ENCODE measurements around the gene PIAS3. TPM values are rescaled to one million over a fixed set of nuclear protein-coding genes. Genes with fewer than 3 reads are reported as not detected.
"Not testable (repeated sequence)": the region's sequence is repeated elsewhere in the genome, so short reads cannot be mapped to it uniquely, and the experiment has no call there.

The PIAS3 gene
- total and polyA plus RNA-seq, 2 experiments from 2014 or later = 18.1 to 51.2 TPM

- under 1% methylated on average over 87 of the region's 89 CpGs for WGBS (ENCODE audit: low lambda C conversion rate, missing lambda C conversion rate)
- peaks cover 9% of the 10 kb centered on the region for H3K4me1 ChIP-seq (ENCODE audit: insufficient read depth)
- H3K4me2 ChIP-seq = peak within 1 kb of the TSS; percentile 73
- no peaks in the 10 kb centered on the region for H3K9me3 ChIP-seq (ENCODE audit: low read depth)
- H3K27ac ChIP-seq = peak within 1 kb of the TSS; percentile 97
- peak within 1 kb of the TSS; percentile 90 for H3K4me3 ChIP-seq
- TF ChIP-seq EZH2phosphoT487 (IDR thresholded peaks at IDR 0.05; ENCODE audit: low read depth, severe bottlenecking, unreplicated experiment) = no peak
- no peak for TF ChIP-seq EZH2 (IDR thresholded peaks at IDR 0.05; ENCODE audit: borderline replicate concordance)
- TF ChIP-seq, protein P1, sequence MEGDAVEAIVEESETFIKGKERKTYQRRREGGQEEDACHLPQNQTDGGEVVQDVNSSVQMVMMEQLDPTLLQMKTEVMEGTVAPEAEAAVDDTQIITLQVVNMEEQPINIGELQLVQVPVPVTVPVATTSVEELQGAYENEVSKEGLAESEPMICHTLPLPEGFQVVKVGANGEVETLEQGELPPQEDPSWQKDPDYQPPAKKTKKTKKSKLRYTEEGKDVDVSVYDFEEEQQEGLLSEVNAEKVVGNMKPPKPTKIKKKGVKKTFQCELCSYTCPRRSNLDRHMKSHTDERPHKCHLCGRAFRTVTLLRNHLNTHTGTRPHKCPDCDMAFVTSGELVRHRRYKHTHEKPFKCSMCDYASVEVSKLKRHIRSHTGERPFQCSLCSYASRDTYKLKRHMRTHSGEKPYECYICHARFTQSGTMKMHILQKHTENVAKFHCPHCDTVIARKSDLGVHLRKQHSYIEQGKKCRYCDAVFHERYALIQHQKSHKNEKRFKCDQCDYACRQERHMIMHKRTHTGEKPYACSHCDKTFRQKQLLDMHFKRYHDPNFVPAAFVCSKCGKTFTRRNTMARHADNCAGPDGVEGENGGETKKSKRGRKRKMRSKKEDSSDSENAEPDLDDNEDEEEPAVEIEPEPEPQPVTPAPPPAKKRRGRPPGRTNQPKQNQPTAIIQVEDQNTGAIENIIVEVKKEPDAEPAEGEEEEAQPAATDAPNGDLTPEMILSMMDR (IDR thresholded peaks at IDR 0.05; ENCODE audit: poor library complexity) = no peak
- no peaks in the 10 kb centered on the region for H4K20me1 ChIP-seq (ENCODE audit: insufficient read depth, poor library complexity, severe bottlenecking)
- H3K9me2 ChIP-seq (replicated peaks; ENCODE audit: insufficient read depth) = no peaks in the 10 kb centered on the region
- peaks cover 4% of the 10 kb centered on the region for H3K36me3 ChIP-seq (replicated peaks; ENCODE audit: insufficient read depth, low read depth)
- peak within 1 kb of the TSS; percentile 93 for H2AFZ ChIP-seq
- H3K79me2 ChIP-seq = peaks cover 45% of the 10 kb centered on the region
- peak; percentile 96 for DNase-seq (ENCODE audit: low spot score)
- no peaks in the 10 kb centered on the region for H3K27me3 ChIP-seq
These were observed 35.0 kb downstream of the PIAS3 start, which contains the start of the genes POLR3C and RNF115 for GRCh38 chr1:145823565-145824498. POLR3C (plus strand) TSS chr1:145824200; CDS start chr1:145825777, 1,577 bp downstream. RNF115 (minus strand) TSS chr1:145824095; CDS start chr1:145823873, 222 bp downstream.

- WGBS (ENCODE audit: low lambda C conversion rate, missing lambda C conversion rate) = no CpG with 5 or more reads among the region's 16 CpGs
- not testable (repeated sequence) for H3K9me3 ChIP-seq (ENCODE audit: low read depth); H3K27me3 ChIP-seq; H3K4me1 ChIP-seq (ENCODE audit: insufficient read depth); DNase-seq (ENCODE audit: low spot score); H3K27ac ChIP-seq; H3K9me2 ChIP-seq (replicated peaks; ENCODE audit: insufficient read depth); H3K4me3 ChIP-seq; H2AFZ ChIP-seq; H4K20me1 ChIP-seq (ENCODE audit: insufficient read depth, poor library complexity, severe bottlenecking); H3K36me3 ChIP-seq (replicated peaks; ENCODE audit: insufficient read depth, low read depth)
- Histone ChIP-seq H3K4me2 (peak overlapping the region; percentile 73), H3K79me2 (peaks cover 48% of the 10 kb centered on the region)
These were observed 36.0 kb downstream of the PIAS3 start for GRCh38 chr1:145822779-145823331.

GRCh38 chr1:145818095-145818494 lies 40.8 kb downstream of the PIAS3 start:
- WGBS (ENCODE audit: low lambda C conversion rate, missing lambda C conversion rate) = 79% methylated on average over 4 of the region's 6 CpGs

GRCh38 chr1:145812977-145813810 lies 45.7 kb downstream of the PIAS3 start:
- Histone ChIP-seq H3K27ac (peak overlapping the region; percentile 23), H3K79me2 (peaks cover 21% of the 10 kb centered on the region), H3K4me2 (peak overlapping the region; percentile 44)
- DNase-seq (ENCODE audit: low spot score); H4K20me1 ChIP-seq (ENCODE audit: insufficient read depth, poor library complexity, severe bottlenecking); H3K4me3 ChIP-seq; H3K36me3 ChIP-seq (replicated peaks; ENCODE audit: insufficient read depth, low read depth); H2AFZ ChIP-seq; H3K9me3 ChIP-seq (ENCODE audit: low read depth); H3K4me1 ChIP-seq (ENCODE audit: insufficient read depth); H3K9me2 ChIP-seq (replicated peaks; ENCODE audit: insufficient read depth); H3K27me3 ChIP-seq: not testable (repeated sequence)
- 47% methylated on average over 6 of the region's 6 CpGs for WGBS (ENCODE audit: low lambda C conversion rate, missing lambda C conversion rate)

More at GRCh38 chr1:145818095-145818494, 40.8 kb downstream of the PIAS3 start:
- H4K20me1 ChIP-seq (ENCODE audit: insufficient read depth, poor library complexity, severe bottlenecking); H3K36me3 ChIP-seq (replicated peaks; ENCODE audit: insufficient read depth, low read depth); H3K27ac ChIP-seq; H3K9me2 ChIP-seq (replicated peaks; ENCODE audit: insufficient read depth); H3K4me3 ChIP-seq; H3K4me2 ChIP-seq; H2AFZ ChIP-seq; DNase-seq (ENCODE audit: low spot score); H3K9me3 ChIP-seq (ENCODE audit: low read depth); H3K4me1 ChIP-seq (ENCODE audit: insufficient read depth); H3K27me3 ChIP-seq: not testable (repeated sequence)
- peaks cover 23% of the 10 kb centered on the region for H3K79me2 ChIP-seq

All from hepatocyte (in vitro differentiated cells).